Fibroblast of villous mesenchyme (primary cell): ENCODE results near the gene CEACAM1. TPM values are rescaled to one million over a fixed set of nuclear protein-coding genes. Genes with fewer than 3 reads are reported as not detected.

ENCODE experiments used
- DNase-seq: peaks from one replicate; pipeline ENCODE4 v3.0.0-alpha.2; 2010; ENCODE audit warnings: low read depth
- H3K4me3 ChIP-seq: 2 replicates; pipeline ENCODE4 v1.5.1; 2011; ENCODE audit warnings: low read depth, mild to moderate bottlenecking, low read length
- CTCF ChIP-seq: IDR thresholded peaks from 2 replicates; pipeline ENCODE4 v1.5.1; 2012; ENCODE audit warnings: low read depth, mild to moderate bottlenecking, low read length; ENCODE audit not compliant: insufficient read depth
- total RNA-seq: library from RNA; depleted of rRNA; stranded (reverse); fragments of >200 nt; gene quantifications from 2 replicates; pipeline ENCODE4 v1.2.3, GENCODE V29; 2012

CEACAM1 gene
- total RNA-seq, 1 donor: under 0.01 TPM

- TF ChIP-seq CTCF: no peak
- DNase-seq: no peak
- no peak overlapping the region for H3K4me3 ChIP-seq
Measured at GRCh38 chr19:42498169-42498757, 30.0 kb downstream of the CEACAM1 start.

- TF ChIP-seq CTCF: no peak
- H3K4me3 ChIP-seq: no peak overlapping the region
- no peak for DNase-seq
Measured at GRCh38 chr19:42497492-42498168, 30.7 kb downstream of the CEACAM1 start.

- no peak for TF ChIP-seq CTCF
- H3K4me3 ChIP-seq: no peak overlapping the region
- DNase-seq: no peak
Measured at GRCh38 chr19:42496460-42497133, 31.7 kb downstream of the CEACAM1 start.

DNA sequence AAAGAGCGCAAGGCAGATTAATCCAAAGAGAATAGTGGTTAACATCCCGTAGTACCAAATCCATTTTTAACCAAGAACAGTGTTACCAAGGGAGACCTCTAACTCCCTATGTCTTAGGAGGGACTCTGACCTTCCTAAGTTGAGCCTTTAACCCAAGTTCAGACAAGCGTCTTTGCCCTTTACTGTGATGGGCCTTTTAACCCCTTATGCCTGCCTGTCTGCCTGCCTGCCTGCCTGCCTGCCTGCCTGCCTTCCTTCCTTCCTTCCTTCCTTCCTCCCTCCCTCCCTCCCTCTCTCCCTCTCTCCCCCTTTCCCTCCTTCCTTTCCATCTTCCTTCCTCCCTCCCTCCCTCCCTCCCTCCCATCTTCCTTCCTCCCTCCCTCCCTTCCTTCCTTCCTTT, 32.6 kb downstream of the CEACAM1 start:
- DNase-seq: no peak
- H3K4me3 ChIP-seq: no peak overlapping the region
- TF ChIP-seq CTCF: no peak

GRCh38 chr19:42494321-42494720, 34.0 kb downstream of the CEACAM1 start:
- H3K4me3 ChIP-seq: no peak overlapping the region
- no peak for TF ChIP-seq CTCF
- no peak for DNase-seq

DNA sequence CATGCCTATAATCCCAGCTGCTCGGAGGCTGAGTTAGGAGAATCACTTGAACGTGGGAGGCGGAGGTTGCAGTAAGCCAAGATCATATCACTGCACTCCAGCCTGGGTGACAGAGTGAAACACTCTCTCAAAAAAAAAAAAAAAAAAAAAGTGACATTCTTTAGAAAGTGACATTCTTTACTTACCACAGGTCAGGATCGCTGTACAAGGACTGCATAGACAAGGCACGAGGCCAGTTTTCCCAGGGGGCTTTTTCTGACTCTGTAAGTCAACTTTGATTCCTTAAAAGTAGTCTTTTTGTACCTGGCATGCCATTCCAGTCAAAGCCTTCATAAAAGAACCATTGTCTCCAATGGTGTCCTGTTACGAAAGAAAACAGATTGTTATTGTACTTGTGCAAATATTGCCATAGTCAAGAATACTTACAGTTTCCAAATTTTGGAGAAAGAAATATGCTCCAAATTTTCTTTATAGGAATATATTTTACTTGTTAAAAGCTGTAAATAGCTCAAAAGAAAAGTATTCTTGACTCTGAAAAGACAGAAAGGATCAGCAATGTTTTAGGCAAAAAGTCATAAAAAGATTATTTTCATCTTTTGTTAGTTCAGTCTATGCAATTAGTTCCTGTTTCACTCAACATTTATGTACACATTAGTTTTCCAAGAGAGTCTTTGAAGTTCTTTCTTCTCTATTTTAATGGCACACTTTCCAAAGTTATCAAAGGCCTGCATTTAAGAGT, 39.3 kb downstream of the CEACAM1 start:
- no peak for DNase-seq
- no peak for TF ChIP-seq CTCF
- H3K4me3 ChIP-seq: no peak overlapping the region
